ENCODE data around the gene SLC29A1. TPM values are rescaled to one million over a fixed set of nuclear protein-coding genes. Genes with fewer than 3 reads are reported as not detected.

Gene SLC29A1
- total and polyA plus RNA-seq, 9 of the 15 experiments (the other 6 are each of a cell fraction or from before 2014, with no cell fraction given): 18.9 to 170 (median 57.7) TPM

- TF ChIP-seq NBN (IDR thresholded peaks at IDR 0.05; ENCODE audit: low read depth): 0 out of 2 replicates have a peak, but pooled peaks have one; percentile 67
- no peak for TF ChIP-seq FOXA3 (CRISPR knock-in tag; conservative IDR thresholded peaks at IDR 0.05 in 1 of 2, IDR thresholded peaks at IDR 0.05 in 1 of 2)
- TF ChIP-seq GATAD2A (IDR thresholded peaks at IDR 0.05): no peak
- 0 out of 4 replicates have a peak, but pooled peaks of 1 of the 2 experiments have one; percentile 27 for TF ChIP-seq ARNT (IDR thresholded peaks at IDR 0.05)
- TF ChIP-seq HLTF (IDR thresholded peaks at IDR 0.05): 0 out of 2 replicates have a peak, but pooled peaks have one; percentile 10
- peak; percentile 66; the same call in 1 of the 2 replicates for TF ChIP-seq ZBTB7A (IDR thresholded peaks at IDR 0.05; ENCODE audit: borderline replicate concordance, control insufficient read depth, low read depth, low read length)
- TF ChIP-seq FOXM1 (IDR thresholded peaks at IDR 0.05; ENCODE audit: low read depth): peak; percentile 23; the same call in 1 of the 2 replicates
- TF ChIP-seq FOXM1 (CRISPR knock-in tag; IDR thresholded peaks at IDR 0.05; ENCODE audit: low read depth): no peak
- TF ChIP-seq JUND (IDR thresholded peaks at IDR 0.05; ENCODE audit: borderline replicate concordance, low read depth, low read length): peak; percentile 40; the same call in 1 of the 2 replicates
- TF ChIP-seq JUND (tag; IDR thresholded peaks at IDR 0.05; ENCODE audit: borderline replicate concordance, low read depth, low read length): no peak; the same call in 2 of the 3 replicates
- TF ChIP-seq KLF16 (IDR thresholded peaks at IDR 0.05): peak; percentile 37; the same call in 1 of the 2 replicates
- no peak for TF ChIP-seq MTA2 (IDR thresholded peaks at IDR 0.05; ENCODE audit: low read depth)
- peak; percentile 93 for TF ChIP-seq REST (IDR thresholded peaks at IDR 0.05; ENCODE audit: borderline replicate concordance)
- no peak for TF ChIP-seq REST (CRISPR knock-in tag; IDR thresholded peaks at IDR 0.05; ENCODE audit: low read depth)
- TF ChIP-seq RBM39 (optimal IDR thresholded peaks at IDR 0.05; ENCODE audit: low read depth, low read length): peak; percentile 53
- TF ChIP-seq, protein P1, sequence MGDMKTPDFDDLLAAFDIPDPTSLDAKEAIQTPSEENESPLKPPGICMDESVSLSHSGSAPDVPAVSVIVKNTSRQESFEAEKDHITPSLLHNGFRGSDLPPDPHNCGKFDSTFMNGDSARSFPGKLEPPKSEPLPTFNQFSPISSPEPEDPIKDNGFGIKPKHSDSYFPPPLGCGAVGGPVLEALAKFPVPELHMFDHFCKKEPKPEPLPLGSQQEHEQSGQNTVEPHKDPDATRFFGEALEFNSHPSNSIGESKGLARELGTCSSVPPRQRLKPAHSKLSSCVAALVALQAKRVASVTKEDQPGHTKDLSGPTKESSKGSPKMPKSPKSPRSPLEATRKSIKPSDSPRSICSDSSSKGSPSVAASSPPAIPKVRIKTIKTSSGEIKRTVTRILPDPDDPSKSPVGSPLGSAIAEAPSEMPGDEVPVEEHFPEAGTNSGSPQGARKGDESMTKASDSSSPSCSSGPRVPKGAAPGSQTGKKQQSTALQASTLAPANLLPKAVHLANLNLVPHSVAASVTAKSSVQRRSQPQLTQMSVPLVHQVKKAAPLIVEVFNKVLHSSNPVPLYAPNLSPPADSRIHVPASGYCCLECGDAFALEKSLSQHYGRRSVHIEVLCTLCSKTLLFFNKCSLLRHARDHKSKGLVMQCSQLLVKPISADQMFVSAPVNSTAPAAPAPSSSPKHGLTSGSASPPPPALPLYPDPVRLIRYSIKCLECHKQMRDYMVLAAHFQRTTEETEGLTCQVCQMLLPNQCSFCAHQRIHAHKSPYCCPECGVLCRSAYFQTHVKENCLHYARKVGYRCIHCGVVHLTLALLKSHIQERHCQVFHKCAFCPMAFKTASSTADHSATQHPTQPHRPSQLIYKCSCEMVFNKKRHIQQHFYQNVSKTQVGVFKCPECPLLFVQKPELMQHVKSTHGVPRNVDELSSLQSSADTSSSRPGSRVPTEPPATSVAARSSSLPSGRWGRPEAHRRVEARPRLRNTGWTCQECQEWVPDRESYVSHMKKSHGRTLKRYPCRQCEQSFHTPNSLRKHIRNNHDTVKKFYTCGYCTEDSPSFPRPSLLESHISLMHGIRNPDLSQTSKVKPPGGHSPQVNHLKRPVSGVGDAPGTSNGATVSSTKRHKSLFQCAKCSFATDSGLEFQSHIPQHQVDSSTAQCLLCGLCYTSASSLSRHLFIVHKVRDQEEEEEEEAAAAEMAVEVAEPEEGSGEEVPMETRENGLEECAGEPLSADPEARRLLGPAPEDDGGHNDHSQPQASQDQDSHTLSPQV (IDR thresholded peaks at IDR 0.05): 0 out of 2 replicates have a peak, but pooled peaks have one; percentile 23
Measured at GRCh38 chr6:44234101-44235025, 11.0 kb downstream of the SLC29A1 start (continued).
